Endothelial cell of umbilical vein (primary cell): Measurements from ENCODE around the gene CAMTA1.

Source experiments
- EZH2 ChIP-seq: IDR thresholded peaks from 2 replicates; pipeline ENCODE4 v1.6.1; 2012; ENCODE audit warnings: borderline replicate concordance, low read depth, mild to moderate bottlenecking, moderate library complexity, low read length, inconsistent platforms; ENCODE audit not compliant: severe bottlenecking
- MYC ChIP-seq: IDR thresholded peaks from one replicate; pipeline ENCODE4 v1.6.1; 2011; ENCODE audit warnings: mild to moderate bottlenecking, low read depth, low read length
- POLR2A ChIP-seq: IDR thresholded peaks from 2 replicates; pipeline ENCODE4 v1.6.1; 2012; ENCODE audit warnings: low read depth, mild to moderate bottlenecking, control low read depth, low read length
- POLR2AphosphoS5 ChIP-seq: IDR thresholded peaks from 2 replicates; pipeline ENCODE4 v1.6.1; 2012; ENCODE audit warnings: low read depth, mild to moderate bottlenecking, control low read depth, low read length, moderate library complexity; ENCODE audit not compliant: insufficient read depth
- TF ChIP-seq, protein P1 (sequence below), 2 donors: IDR thresholded peaks; 1 replicate in 1 of 2; 2 replicates in 1 of 2; pipeline ENCODE4 v1.5.1; 2011; ENCODE audit warnings: low read length in 2 of 2, mild to moderate bottlenecking in 2 of 2, moderate library complexity in 2 of 2, control low read depth in 1 of 2, inconsistent platforms in 1 of 2, low read depth in 1 of 2; ENCODE audit not compliant: insufficient read depth in 1 of 2; ENCODE audit errors: extremely low read depth in 1 of 2

DNA sequence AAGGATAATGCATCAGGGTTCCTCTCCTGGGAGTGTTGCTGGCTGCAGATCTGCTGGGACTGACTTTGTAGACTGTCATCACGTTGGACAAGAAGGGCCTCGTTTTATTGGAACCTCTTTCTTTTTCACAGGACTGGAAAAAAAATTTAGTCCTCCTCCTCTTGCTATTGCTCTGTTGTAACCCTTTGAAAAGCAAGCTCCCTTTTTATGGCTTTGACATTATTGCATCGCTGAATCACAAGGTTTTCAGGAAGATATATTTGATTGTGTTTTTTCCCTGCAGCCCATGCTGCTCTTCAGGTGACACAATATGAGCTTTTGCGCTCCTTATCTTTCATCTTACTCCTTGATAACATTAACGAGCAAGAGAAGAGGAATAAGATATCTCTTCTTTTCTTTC is 290.9 kb downstream of the CAMTA1 start:
- TF ChIP-seq, protein P1, sequence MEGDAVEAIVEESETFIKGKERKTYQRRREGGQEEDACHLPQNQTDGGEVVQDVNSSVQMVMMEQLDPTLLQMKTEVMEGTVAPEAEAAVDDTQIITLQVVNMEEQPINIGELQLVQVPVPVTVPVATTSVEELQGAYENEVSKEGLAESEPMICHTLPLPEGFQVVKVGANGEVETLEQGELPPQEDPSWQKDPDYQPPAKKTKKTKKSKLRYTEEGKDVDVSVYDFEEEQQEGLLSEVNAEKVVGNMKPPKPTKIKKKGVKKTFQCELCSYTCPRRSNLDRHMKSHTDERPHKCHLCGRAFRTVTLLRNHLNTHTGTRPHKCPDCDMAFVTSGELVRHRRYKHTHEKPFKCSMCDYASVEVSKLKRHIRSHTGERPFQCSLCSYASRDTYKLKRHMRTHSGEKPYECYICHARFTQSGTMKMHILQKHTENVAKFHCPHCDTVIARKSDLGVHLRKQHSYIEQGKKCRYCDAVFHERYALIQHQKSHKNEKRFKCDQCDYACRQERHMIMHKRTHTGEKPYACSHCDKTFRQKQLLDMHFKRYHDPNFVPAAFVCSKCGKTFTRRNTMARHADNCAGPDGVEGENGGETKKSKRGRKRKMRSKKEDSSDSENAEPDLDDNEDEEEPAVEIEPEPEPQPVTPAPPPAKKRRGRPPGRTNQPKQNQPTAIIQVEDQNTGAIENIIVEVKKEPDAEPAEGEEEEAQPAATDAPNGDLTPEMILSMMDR (IDR thresholded peaks at IDR 0.05; ENCODE audit: extremely low read depth in 1 of 2, insufficient read depth in 1 of 2, low read depth in 1 of 2, low read length in 2 of 2): no peak
- no peak for TF ChIP-seq POLR2AphosphoS5
- TF ChIP-seq MYC: no peak
- no peak for TF ChIP-seq EZH2
- no peak for TF ChIP-seq POLR2A
